GM12874 (cell line): ENCODE measurements around the gene FANCD2OS.

Experiments
- CTCF ChIP-seq: IDR thresholded peaks from 2 replicates; pipeline ENCODE4 v1.5.1; 2011; ENCODE audit warnings: low read depth, mild to moderate bottlenecking, control low read depth, low read length, moderate library complexity; ENCODE audit not compliant: insufficient read depth

The FANCD2OS gene

GRCh38 chr3:10145685-10146084 lies 37.6 kb upstream of the FANCD2OS start:
- TF ChIP-seq CTCF: no peak

- no peak for TF ChIP-seq CTCF
Observed at GRCh38 chr3:10142707-10143560, 34.9 kb upstream of the FANCD2OS start.

GRCh38 chr3:10140996-10141546 lies 33.0 kb upstream of the FANCD2OS start:
- no peak for TF ChIP-seq CTCF

DNA sequence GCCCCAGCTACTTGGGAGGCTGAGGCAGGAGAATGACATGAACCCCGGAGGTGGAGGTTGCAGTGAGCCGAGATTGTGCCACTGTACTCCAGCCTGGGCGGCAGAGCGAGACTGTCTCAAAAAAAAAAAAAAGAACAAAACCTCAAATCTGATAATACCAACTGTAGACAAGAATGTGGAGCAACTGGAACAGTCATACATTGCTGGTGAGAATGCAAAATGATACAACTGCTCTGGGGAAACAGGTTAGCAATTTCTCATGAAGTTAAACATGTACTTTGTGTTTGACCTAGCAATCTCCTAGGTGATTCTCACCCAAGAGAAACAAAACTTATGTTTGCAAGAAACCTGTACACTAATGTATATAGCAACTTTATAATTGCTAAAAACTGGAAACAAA lies 29.1 kb upstream of the FANCD2OS start:
- TF ChIP-seq CTCF: no peak

DNA sequence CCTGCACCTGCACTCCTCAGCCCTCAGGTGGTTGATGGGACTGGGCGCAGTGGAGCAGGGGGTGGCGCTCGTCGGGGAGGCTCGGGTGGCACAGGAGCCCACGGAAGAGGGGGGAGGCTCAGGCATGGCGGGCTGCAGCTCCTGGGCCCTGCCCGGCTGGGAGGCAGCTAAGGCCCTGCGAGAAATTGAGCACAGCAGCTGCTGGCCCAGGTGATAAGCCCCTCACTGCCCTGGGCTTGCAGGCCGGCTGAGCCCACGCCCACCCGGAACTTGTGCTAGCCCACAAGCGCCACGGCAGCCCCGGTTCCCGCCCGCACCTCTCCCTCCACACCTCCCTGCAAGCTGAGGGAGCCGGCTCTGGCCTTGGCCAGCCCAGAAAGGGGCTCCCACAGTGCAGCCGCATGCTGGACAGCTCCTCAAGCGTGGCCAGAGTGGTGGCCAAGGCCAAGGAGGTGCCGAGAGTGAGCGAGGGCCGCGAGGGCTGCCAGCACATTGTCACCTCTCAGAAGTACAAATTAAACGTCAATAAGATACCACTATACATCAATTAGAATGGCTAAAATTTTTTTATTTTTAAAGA lies 28.5 kb upstream of the FANCD2OS start:
- TF ChIP-seq CTCF: no peak

DNA sequence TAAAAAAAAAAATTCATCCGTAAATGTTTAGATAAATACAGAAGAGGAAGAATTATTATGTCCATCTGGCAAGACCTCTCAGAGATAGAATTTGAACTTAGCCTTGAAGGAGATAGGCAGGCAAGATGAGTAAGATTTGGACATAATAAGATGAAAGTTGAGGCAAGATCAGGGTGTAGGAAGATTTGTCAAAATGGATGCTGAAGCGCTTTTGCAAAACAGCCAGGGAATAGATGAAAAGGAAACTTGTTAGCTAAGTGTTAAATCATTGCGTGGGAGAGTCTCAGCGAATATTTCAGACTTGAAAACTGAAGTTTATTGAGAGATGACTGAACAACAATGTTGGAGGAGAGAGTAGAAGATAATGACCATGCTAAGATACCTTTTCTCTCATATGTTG lies 14.7 kb upstream of the FANCD2OS start:
- TF ChIP-seq CTCF: no peak

GRCh38 chr3:10121064-10121463 lies 13.0 kb upstream of the FANCD2OS start:
- no peak for TF ChIP-seq CTCF
